Stimulated activated effector memory CD8-positive, alpha-beta T cell treated with anti-CD3 and anti-CD28 coated beads, Interleukin-12 subunit alpha, Interleukin-12 subunit beta, amount 100 ng/mL, for 72 hours (primary cell): Measurements from ENCODE around the gene CEACAM4.
"Not testable (repeated sequence)": the region's sequence is repeated elsewhere in the genome, so short reads cannot be mapped to it uniquely, and the experiment has no call there.

Experiments used
- ATAC-seq: fragments of 150-1000 bp; cut with Tn5 transposase; 2 replicates; pipeline ENCODE4 v1.10.0; 2021
- DNase-seq, 2 donors: peaks; one replicate each; pipeline ENCODE4 v3.0.0; 2021 to 2022; ENCODE audit warnings: low spot score in 2 of 2
- H3K27ac Mint-ChIP-seq: one replicate; pipeline ENCODE4 v1.8.0; 2022; ENCODE audit warnings: mild to moderate bottlenecking, mixed read lengths
- H3K36me3 Mint-ChIP-seq: one replicate; pipeline ENCODE4 v1.8.0; 2022; ENCODE audit warnings: mild to moderate bottlenecking, mixed read lengths
- H3K4me1 Mint-ChIP-seq: one replicate; pipeline ENCODE4 v1.8.0; 2022; ENCODE audit warnings: mixed read lengths
- H3K4me3 Mint-ChIP-seq: one replicate; pipeline ENCODE4 v1.8.0; 2022; ENCODE audit warnings: mild to moderate bottlenecking, mixed read lengths
- H3K9me3 Mint-ChIP-seq: one replicate; pipeline ENCODE4 v1.8.0; 2022; ENCODE audit warnings: mixed read lengths

CEACAM4 gene

DNA sequence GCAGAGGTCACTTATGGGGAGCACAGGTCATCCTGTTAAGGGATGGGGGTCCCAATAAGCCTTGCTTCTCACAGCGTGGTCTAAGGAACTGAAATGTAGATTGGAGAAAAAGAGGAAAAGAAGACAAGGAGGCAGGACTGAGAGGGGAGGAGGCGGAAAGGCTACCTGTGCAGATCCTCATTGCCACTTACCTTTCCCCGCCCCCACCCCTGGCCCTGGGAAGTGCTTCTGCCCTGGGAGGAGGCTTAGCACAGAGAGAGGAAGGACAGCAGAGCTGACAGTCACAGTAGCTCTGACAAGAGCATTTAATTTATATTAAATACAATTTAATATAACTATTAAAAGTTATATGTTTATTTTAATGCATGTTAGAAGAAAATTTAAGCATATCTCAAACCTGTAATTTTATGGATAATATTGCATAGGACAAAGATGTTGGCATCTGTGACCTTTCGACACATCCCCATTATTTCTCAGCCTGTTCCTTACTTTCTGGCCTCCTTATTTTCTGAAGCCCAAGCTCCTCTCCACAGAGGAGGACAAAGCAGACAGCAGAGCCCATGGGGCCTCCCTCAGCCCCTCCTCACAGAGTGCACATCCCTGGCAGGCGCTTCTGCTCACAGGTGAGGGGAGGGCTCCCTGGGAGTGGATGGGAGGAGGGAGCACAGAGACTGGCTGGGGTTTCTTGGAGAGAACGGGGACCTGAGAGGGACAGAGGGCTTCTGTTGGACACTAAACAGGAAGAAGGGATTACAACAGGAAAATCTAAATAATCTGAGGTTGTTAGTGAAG, 27.5 kb downstream of the CEACAM4 start:
- ATAC-seq = no peak
- peaks cover 14% of the 10 kb centered on the region for H3K4me1 Mint-ChIP-seq

DNA sequence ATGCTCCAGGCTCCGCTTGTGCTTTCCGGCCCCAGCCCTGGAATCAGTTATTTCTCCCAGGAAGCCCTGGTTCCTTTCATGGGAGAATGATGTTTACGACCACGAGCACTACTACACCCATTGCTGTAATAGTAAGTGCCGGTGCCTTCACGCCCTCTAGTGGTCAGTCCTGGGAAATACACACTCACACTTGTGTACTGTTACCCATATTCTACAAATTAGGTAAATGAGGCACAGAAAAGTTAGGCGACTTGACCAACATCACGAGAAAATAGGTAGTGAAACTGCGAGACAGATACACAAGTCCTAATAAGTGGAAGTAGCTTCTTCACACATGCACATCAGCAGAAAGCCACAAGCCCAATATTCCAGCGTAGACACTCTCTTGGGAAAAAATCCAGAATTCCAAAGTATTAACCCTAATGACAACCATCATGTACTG, 29.3 kb downstream of the CEACAM4 start:
- H3K4me3 Mint-ChIP-seq = peak overlapping the region; percentile 24

More for the DNA sequence above, 27.5 kb downstream of the CEACAM4 start:
- DNase-seq = no peak
- no peak overlapping the region for H3K27ac Mint-ChIP-seq
- no peaks in the 10 kb centered on the region for H3K9me3 Mint-ChIP-seq
- H3K36me3 Mint-ChIP-seq = no peaks in the 10 kb centered on the region
- no peak overlapping the region for H3K4me3 Mint-ChIP-seq

DNA sequence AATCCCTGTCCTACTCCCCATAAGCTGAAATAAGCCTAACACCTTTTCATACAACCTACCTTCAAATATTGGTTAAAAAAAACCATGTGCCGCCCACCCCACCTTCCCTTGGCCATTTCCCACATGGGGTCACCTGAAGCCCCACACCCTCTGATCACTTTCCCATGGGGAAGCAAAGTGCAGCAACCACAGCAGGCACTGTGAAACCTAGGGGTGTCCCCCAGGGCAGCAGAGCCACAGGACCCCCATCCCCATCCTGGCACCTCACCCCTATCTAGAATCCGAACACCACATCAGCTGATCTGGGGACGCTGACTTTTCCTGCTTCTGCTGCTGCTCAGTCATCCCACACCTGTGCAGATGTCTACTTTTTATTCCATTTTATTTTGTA, 31.0 kb downstream of the CEACAM4 start:
- H3K27ac Mint-ChIP-seq = peak overlapping the region; percentile 41
- ATAC-seq = no peak
- no peak for DNase-seq
- H3K4me1 Mint-ChIP-seq = peaks cover 14% of the 10 kb centered on the region
- H3K36me3 Mint-ChIP-seq = no peaks in the 10 kb centered on the region
- H3K9me3 Mint-ChIP-seq = no peaks in the 10 kb centered on the region
- H3K4me3 Mint-ChIP-seq = no peak overlapping the region

More for the DNA sequence above, 29.3 kb downstream of the CEACAM4 start:
- Mint-ChIP-seq H3K36me3 (no peaks in the 10 kb centered on the region), H3K4me1 (peaks cover 14% of the 10 kb centered on the region), H3K9me3 (no peaks in the 10 kb centered on the region), H3K27ac (peak overlapping the region; percentile 13)
- DNase-seq (peak; percentile 57 to 83), ATAC-seq (peak; percentile 81)

DNA sequence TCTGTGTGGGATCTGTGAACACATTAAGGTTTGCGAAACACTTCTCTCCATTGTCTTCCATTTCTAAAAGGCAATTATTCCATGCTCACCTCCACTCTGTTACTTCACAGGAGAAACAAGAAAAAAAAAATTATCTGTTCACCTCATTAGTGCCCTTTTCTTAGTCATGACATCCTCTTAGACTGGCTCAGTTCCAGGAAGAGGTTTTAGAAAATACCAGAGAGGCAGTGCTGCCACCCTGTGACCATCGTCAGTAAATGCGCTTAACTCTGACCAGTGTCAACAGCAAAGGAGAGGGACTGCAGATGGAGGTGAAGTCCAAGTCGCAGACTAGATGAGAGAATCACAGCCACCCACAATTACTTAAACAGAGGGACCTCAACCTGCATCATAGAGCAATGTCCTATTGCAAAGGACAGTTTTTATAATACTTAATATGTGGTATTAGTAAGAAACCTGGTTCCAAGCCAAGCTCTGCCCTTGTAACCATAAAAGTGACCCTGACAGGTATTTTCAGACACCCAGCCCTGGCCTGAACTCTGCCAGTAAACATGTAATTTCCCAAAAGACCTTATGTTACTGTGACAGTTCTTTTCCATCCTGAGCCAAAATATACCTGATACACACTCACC, 31.5 kb downstream of the CEACAM4 start:
- H3K27ac Mint-ChIP-seq = no peak overlapping the region
- DNase-seq (peak; percentile 38 to 81), ATAC-seq (peak; percentile 94)
- no peak overlapping the region for H3K4me3 Mint-ChIP-seq
- H3K36me3 Mint-ChIP-seq = no peaks in the 10 kb centered on the region
- H3K9me3 Mint-ChIP-seq = no peaks in the 10 kb centered on the region
- peaks cover 14% of the 10 kb centered on the region for H3K4me1 Mint-ChIP-seq

DNA sequence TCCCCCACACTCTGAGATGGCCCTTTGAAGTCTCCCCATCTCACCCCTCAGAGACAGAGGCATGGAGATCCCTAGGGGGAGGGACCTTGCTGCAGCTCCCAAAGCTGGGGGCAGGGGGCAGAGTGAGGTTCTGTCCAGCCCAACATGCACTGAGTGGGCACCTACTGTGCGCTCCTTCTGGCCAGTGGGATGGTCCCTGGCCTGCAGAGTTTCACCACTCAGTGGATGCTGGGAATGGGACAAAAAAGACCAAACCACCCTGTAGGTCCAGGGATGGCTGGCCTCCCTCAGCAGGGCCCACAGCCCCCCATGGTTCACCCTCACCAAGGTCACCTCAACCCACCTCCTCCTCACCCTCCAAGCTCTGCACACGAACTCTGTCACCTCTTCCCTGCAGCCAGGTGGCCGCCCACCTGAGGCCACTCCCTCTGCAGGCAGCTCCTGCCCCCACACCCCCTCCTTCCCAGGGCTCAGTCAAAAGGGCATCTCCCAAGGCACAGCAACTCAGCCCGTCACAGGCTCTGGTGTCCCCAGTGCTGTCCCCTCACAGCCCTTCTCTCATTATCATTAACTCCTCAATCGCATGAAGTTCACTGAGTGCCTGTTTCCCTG, 34.8 kb downstream of the CEACAM4 start:
- peaks cover 9% of the 10 kb centered on the region for H3K36me3 Mint-ChIP-seq
- peaks cover 21% of the 10 kb centered on the region for H3K4me1 Mint-ChIP-seq
- DNase-seq (no peak), ATAC-seq (no peak)
- no peak overlapping the region for H3K27ac Mint-ChIP-seq
- H3K4me3 Mint-ChIP-seq = no peak overlapping the region
- H3K9me3 Mint-ChIP-seq = no peaks in the 10 kb centered on the region

DNA sequence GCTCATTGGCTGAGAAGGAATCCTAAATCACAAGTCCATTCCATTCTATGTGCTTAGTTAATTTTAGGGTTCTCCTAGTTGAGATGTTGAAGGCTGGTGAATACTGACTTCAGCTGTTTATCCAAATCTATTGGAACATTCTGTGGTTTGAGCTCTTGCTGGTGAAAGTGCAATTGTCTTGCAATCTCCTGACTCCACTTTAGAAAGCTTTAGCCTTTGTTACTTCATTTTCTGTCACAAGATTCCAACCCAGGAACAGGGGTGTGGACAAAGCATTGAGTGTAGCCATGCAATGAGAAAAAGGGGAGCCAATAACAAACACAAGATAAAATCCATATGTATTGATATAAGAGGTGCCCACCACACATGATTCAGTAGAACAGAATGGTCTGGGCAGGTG, 35.9 kb downstream of the CEACAM4 start:
- Mint-ChIP-seq H3K4me3 (no peak overlapping the region), H3K27ac (no peak overlapping the region), H3K9me3 (no peaks in the 10 kb centered on the region), H3K4me1 (peaks cover 21% of the 10 kb centered on the region), H3K36me3 (peaks cover 9% of the 10 kb centered on the region)
- no peak for DNase-seq
- ATAC-seq = no peak

DNA sequence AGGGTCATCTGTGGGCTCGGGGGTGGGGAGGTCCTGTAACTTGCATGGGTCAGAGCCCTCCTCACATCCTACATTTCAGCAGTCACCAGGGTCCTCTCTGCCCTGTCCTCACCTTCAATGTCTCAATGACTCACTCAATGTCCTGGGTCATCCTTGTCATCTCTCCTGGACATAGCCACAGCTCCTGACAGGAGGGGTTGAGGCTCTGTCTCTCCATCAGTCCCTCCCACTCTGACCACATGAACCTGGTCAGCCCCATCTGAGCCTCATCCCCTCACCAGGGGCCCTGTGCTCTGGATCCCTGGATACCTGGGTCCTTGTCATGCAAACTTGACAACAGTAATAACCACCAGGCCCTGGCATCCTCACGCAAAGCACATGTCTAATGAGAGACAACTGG, 37.5 kb downstream of the CEACAM4 start:
- DNase-seq (no peak), ATAC-seq (no peak)
- Mint-ChIP-seq H3K4me1 (peaks cover 13% of the 10 kb centered on the region), H3K4me3 (no peak overlapping the region), H3K9me3 (no peaks in the 10 kb centered on the region), H3K36me3 (peaks cover 17% of the 10 kb centered on the region), H3K27ac (no peak overlapping the region)

DNA sequence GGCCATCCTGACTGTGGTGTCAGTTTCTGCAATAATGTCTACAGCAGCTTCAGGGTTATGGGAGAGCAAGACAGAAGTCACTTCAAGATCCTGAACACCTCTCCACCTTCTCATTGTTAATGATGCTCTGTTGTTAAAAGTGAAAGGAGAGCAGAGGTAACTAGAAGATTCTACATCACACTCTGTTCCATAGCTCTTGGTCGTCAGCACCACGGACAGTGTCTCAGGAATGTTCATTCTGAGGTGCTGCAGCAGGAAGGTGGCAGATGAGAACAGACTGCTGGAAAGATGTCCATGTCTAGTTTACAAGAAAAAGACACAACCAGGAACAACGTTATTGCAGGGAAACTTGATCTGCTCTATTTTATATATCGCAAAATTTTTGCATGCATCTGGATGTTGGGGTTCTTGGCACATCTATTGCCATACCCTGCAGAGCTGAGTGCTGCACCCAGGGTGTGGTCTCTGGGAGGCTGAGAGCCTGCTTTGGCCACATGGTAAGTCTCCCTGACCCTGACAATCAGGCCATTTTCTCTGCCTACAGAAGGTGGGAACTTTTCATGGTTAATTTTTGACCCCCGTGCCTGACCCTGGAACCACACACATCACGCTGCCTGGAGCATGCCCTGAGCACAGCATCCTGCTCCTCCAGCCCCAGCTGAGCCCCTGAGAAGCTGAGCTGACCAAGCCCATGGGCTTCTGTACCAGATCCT, 38.2 kb downstream of the CEACAM4 start:
- peak overlapping the region; percentile 80 for H3K27ac Mint-ChIP-seq
- H3K9me3 Mint-ChIP-seq = no peaks in the 10 kb centered on the region
- ATAC-seq (no peak), DNase-seq (no peak)
- H3K4me1 Mint-ChIP-seq = peaks cover 13% of the 10 kb centered on the region
- H3K36me3 Mint-ChIP-seq = peaks cover 21% of the 10 kb centered on the region
- no peak overlapping the region for H3K4me3 Mint-ChIP-seq

DNA sequence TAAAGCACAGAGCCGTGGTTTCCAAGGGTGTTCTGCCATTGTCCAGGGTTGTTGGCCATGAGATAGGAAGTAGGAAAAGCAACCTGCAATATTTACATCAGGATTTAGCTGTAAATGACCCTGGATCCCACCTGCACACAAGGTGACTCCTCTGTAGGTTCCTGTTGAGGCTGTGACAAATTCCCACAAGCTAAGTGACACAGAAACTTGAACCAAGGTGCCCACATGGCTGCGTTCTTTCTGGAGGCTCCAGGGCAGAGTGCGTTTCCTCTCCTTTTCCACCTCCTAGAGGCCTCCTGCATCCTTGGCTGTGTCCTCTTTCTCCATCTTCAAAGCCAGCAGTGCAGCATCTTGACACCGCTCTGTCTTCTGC, 39.0 kb downstream of the CEACAM4 start:
- peak overlapping the region; percentile 80 for H3K27ac Mint-ChIP-seq

DNA sequence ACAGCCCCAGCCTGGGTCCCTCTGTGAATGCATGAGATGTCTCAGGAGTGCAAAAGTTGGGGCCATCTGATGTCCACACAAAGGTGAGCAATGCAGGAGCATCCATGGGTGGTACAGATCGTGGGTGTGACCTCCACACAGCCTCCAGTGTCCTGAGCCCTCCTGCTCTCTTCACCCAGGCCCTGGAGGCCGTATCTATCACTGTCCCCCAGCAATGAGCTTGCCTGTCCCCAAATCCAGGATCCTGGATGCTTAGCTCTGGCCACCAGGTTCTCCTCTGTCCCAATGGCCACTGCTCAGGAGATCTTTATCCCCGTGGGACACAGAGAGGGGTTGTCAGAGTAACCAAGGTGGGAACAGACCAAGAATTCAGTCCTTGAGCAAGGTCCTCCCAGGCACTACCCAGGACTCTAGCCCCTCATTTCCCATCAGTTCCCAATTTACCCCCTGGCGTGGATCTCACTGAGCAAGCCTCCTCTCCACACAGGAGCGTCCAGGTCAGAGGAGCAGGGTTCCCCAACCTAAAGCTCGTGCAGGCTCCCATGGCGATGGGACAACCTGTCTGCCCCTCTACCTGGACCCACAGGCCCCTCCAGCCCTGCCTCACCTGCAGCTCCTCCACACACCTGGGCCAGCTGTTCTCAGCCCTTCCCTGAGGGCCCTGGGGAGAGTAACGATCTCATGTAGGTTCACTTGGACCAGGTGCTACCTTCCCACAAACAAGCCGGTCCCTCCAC, 39.6 kb downstream of the CEACAM4 start:
- Mint-ChIP-seq H3K4me3 (no peak overlapping the region), H3K9me3 (no peaks in the 10 kb centered on the region), H3K4me1 (peaks cover 13% of the 10 kb centered on the region), H3K27ac (peak overlapping the region; percentile 54), H3K36me3 (peaks cover 26% of the 10 kb centered on the region)
- DNase-seq (no peak), ATAC-seq (no peak)

More for the DNA sequence above, 39.0 kb downstream of the CEACAM4 start:
- no peak for DNase-seq
- Mint-ChIP-seq H3K36me3 (peaks cover 25% of the 10 kb centered on the region), H3K9me3 (no peaks in the 10 kb centered on the region), H3K4me1 (peaks cover 13% of the 10 kb centered on the region), H3K4me3 (no peak overlapping the region)
- ATAC-seq = no peak

DNA sequence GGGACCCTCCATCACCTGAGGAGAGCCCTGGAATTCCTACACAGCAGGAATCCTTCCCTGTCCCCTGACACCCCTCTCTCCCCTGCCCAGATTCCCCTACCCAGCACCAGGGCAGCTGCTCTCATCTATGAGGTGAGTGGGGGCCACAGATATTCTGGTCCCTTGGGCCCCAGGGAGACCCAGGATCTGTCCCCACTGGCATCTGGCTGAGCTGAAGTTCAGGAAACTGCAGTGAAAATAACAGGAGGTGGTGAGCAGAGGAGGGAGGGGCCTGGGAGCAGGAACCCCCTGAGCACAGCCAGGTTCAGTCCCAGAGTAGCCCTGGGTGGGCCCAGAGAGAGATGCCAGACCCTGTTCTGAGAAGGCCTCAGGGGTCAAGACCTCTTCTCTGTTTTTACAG, 40.8 kb downstream of the CEACAM4 start:
- Mint-ChIP-seq H3K9me3 (no peaks in the 10 kb centered on the region), H3K4me1 (peaks cover 13% of the 10 kb centered on the region), H3K36me3 (peaks cover 36% of the 10 kb centered on the region), H3K27ac (peak overlapping the region; percentile 54), H3K4me3 (no peak overlapping the region)
- no peak for ATAC-seq
- DNase-seq = no peak

DNA sequence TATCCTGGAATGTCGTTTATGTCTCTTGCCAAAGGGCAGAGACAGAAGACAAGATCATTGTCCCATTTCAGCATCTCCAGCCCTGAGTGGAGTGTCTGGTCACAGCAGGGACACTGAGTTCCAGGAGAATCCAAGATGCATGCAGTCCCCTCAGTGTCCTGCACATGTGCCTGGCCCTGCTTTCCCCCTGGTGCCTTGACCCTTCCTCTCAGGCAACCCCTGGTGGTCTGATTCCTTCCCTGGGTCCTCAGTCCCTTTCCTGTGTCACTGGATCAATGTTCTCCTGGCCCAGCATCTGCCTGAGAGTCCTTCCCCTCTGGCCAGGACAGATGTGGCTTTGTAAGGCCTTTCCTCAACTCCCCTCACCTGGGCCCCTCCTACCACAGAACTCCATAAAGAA, 41.9 kb downstream of the CEACAM4 start:
- peak overlapping the region; percentile 47 for H3K27ac Mint-ChIP-seq
- H3K9me3 Mint-ChIP-seq = no peaks in the 10 kb centered on the region
- no peak overlapping the region for H3K4me3 Mint-ChIP-seq
- no peak for ATAC-seq
- peaks cover 13% of the 10 kb centered on the region for H3K4me1 Mint-ChIP-seq
- no peak for DNase-seq
- H3K36me3 Mint-ChIP-seq = peaks cover 42% of the 10 kb centered on the region

DNA sequence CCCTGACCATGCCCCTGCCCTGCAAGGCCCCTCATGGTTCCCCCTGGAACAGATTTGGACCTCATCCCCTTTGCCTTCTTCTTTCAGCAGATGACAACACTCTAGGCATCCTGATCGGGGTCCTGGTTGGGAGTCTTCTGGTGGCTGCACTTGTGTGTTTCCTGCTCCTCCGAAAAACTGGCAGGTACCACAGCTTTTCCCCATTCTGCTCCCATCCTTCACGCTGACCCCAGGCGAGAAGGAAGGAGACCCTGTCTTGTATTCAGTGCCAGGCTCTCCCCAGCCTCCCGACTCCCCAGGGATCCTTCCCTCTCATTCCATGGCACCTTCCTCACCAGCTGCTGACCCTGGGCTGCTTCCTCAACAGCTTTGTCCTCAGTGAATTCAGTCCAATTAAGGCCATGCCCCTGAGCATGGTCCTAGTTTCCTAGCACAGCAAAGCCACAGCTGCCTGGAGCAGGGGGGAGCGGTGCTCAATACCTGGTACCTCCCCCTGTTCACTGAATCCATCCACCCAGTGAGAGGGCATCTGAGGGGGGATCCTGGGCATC, 42.5 kb downstream of the CEACAM4 start:
- no peaks in the 10 kb centered on the region for H3K9me3 Mint-ChIP-seq
- peaks cover 9% of the 10 kb centered on the region for H3K4me1 Mint-ChIP-seq
- H3K4me3 Mint-ChIP-seq = no peak overlapping the region
- peaks cover 48% of the 10 kb centered on the region for H3K36me3 Mint-ChIP-seq
- peak overlapping the region; percentile 72 for H3K27ac Mint-ChIP-seq
- DNase-seq = no peak
- ATAC-seq = no peak

DNA sequence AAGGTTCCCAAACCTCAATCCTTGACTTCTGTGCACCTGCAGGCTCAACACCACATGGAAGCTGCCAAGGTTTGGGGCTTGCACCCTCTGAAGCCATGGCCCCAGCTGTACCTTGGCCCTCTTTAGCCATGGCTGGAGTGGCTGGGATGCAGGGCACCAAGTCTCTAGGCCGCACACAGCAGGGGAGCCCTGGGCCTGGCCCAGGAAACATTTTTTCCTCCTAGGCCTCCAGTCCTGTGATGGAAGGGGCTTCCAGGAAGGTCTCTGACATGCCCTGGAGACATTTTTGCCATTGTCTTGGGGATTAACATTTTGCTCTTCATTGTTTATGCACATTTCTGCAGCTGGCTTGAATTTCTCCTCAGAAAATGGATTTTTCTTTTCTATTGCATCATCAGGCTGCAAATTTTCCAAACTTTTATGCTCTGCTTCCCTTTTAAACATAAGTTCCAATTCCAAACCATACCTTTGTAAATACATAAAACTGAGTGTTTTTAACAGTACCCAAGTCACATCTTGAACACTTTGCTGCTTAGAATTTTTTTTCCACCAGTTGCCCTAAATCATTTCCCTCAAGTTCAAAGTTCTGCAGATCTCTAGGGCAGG, 44.2 kb downstream of the CEACAM4 start:
- not testable (repeated sequence) for H3K4me1 Mint-ChIP-seq, H3K27ac Mint-ChIP-seq, ATAC-seq, H3K9me3 Mint-ChIP-seq, H3K4me3 Mint-ChIP-seq, DNase-seq
- peaks cover 62% of the 10 kb centered on the region for H3K36me3 Mint-ChIP-seq
